GM20431 (cell line): ENCODE results near the gene RNF130.
"Not testable (repeated sequence)": the region's sequence is repeated elsewhere in the genome, so short reads cannot be mapped to it uniquely, and the experiment has no call there.

Source experiments
- in situ Hi-C: fragments of 300-500 bp; cut with MseI, MboI; formaldehyde crosslinking; loops from one replicate; pipeline ENCODE4 v1.15.0; 2020; ENCODE audit warnings: low sequenced_read_pairs; ENCODE audit not compliant: unreplicated experiment

RNF130 gene

GRCh38 chr5:179986328-179986727 lies 85.2 kb downstream of the RNF130 start:
- in situ Hi-C loops, result no loop called here

DNA sequence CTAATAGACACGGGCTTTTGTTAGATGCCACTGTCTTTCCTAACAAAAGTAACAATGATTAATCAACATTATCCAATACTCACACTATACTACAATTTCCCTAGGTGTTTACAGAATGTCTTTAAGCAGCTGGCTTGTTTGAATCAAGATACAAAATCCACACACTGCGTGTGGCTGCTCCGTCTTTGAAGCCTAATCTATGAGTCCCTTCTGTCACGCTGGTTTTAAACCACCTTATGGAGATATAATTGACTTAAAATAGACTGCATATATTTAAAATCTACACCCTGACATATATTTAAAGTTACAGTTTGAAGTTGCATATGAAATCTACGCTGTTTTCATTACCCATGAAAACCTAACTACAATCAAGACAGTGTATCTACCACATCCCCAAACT lies 89.9 kb downstream of the RNF130 start:
- in situ Hi-C loops, result no loop called here

- in situ Hi-C loops, result no loop called here
Observed at GRCh38 chr5:179980767-179981166, 90.8 kb downstream of the RNF130 start.

DNA sequence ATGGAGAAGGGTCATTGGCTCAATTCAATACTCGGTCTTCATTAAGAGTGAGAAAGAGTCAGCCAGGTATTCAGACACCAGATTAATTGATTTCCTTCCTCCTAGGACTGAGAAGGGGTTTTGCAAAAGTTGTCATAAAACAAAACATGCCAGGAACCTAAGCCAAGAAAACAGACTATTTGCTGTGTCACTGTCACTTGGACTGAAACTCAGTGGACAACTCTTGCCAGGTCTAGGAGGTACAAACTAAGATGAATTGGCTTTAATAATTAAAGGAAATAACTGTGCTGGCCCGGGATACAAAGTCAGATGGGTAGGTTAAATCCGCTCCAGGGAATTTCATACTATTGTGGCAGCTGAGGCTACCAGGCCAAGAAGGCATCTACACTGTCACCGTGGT lies 92.8 kb downstream of the RNF130 start:
- in situ Hi-C loops, result no loop called here

DNA sequence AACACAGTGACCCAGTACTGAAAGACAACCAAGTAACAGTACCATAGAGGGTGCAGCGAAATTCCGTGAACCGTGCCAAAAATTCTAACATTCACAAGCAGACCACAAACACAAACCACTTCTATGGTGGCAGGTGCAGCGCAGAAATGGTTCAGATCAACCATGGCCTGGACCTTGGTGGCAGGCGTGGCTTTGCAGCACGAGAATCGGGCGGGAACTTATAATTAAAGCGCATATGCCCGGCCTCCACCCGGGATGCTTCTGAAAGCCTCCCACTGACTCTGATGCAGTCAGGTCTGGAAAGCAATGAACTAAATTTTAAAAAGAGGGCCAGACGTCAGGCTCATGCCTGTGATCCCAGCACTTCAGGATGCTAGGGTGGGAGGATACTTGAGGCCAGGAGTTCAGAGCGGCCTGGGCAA lies 95.8 kb downstream of the RNF130 start:
- in situ Hi-C loops, result no loop called here

DNA sequence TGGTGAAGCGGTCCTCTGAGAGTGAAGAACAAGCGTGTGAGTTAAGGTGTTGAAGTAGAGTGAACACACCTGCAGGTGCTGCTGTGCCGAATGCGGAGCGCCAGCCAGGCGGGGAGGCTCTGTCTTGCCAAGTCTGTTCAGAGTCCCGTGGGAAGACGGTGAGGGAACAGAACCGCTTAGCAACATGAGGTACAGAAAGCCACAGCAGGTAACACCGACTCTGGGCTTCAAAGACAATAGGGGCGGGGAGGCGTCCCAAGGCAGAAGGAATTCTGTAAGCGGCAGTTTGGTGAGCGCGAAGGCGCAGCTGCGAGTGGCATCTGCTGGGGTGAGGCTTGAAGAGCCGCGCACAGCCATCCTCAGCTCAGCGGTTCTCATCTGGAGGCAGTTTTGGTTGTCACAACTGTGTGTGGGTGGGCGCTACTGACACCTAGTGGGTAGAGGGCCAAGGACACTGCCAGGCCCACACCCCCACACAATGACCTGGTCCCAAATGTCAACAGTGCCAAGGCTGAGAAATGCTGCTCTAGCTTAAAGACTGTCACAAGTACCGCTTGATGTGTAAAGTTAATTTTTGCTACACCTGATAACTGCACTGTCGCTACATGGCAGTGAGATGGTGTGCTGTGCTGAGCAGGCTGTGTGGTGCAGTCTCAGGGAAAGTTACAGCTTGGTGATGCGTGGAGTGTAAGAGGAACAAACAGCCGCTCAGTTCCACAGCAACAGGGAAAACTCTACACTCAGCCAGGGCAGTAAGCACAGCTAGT lies 96.4 kb downstream of the RNF130 start:
- in situ Hi-C loops, result no loop called here

GRCh38 chr5:179974246-179974945 lies 97.2 kb downstream of the RNF130 start:
- in situ Hi-C loops, result no loop called here

DNA sequence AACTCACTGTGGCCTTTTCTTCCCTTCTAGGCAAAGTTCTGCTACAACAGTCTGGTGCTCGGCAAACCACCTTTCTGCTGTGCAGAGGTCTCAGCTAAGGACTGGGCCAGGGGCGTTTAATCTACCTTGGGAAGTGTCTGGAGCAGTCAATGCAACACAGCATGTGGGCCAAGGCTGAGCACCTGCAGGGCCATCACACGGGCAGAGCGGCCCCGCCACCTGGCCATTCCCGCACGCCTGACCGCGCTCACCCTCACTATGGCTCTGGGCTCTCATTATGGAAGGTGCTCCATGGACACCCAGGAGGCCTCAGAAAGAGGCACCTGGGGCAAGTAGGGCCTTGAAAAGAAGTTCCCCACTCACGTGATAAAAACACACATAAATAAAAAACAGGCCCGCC lies 98.2 kb downstream of the RNF130 start:
- in situ Hi-C loops, result no loop called here

DNA sequence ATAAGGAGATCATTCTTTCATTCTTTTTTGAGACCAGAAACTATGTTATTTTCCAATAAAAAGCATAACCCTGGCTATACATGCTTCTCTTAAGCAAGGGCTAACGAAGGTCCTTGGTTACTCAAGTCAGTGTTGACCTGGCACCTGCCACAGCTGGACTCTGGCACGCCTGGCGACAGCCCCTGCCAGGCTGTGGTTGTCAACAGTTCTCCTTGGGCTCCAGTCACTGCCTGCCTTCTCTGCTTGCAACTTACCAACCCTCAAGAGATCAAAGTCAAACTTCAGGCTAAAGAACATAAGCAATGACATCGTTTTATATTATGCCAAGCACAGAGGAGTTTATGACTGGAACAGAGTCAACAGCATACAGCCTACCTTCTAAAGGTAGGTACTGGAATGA lies 102.4 kb downstream of the RNF130 start:
- in situ Hi-C loops, result no loop called here

DNA sequence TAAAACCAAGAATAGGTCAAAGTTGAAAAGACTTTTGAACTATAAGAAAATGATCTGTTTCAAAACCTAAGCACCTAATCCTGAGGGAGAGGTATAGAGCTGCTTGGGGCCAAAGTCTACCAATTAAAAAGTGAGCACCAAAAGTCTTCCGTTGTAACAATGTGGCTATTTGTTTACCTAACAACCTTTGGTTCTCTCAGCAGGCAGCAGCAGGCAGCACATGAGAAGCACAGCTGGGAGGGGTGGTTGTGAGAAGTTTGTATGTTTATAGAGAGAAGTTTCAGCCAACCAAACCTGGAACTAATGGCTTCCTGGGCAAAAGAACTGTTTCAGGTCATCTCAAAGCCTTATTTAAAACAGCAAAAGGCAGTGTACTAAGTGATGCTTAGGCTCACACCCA lies 104.1 kb downstream of the RNF130 start:
- in situ Hi-C loops, result no loop called here

GRCh38 chr5:179964015-179964414 lies 107.5 kb downstream of the RNF130 start:
- in situ Hi-C loops, result no loop called here

DNA sequence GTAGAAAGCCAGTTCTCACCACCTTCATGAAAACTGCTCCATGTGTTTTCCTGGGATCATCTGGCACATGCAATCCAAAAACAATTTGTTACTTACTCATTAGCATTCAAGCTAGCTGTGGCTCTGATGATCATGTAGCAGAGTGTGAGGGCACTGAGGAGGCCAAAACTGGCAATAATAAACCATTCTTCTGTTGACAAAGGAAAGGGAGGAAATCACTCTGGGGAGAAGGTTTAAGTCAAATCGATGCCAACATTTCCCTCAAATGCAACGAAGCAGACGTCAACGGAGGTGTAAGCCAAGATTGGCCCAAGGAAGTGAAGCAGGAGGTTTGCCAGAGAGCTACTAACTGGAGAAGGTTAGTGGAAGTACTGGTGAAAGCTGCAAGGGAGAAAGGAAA lies 108.2 kb downstream of the RNF130 start:
- in situ Hi-C loops, result no loop called here

DNA sequence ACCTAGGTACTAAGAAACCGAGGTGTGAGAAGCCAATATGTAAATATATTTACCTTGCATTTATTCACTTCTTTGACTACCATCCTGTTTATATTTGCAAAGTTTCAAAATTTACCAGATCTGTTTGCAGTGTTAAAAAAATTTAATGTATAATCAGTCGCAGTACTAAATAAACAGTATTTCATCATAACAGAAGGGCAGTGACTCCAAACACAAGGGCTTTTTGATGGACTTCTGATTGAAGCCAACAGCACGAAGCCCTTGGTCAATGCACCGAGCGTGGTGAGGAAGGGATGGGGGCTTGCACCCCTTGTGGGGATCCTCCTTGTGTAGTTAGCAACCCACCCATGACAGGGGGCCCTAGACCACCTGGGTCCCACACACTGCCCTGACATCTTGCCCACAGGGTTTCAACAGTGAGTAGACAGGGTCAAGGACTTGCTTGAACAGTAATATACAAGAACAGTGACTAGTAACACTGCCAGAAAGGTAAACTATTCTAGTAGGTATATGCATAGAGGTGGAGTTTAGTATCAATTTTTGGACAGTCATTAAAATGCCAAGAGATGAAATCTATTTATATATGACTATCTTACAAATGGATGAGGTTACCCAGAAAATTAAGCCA lies 111.2 kb downstream of the RNF130 start:
- in situ Hi-C loops, result no loop called here

DNA sequence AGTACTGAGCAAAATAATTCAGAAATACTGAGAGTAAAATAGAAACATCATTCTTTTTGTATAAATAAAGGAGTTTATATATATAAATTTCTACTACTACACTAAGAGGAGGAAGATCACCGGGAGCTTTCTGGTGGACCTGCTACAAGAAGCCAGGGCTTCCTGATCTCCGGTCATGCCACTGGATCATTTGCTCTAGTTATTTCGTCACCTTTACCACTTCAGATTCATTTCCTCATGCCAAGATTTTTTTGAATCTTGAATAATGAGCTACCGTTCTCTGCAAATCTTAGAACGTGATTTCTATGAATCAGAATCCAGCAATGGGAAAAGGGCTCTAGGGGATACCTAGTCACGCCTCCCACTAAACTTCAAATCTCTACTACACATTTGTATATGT lies 111.9 kb downstream of the RNF130 start:
- in situ Hi-C loops, result no loop called here

DNA sequence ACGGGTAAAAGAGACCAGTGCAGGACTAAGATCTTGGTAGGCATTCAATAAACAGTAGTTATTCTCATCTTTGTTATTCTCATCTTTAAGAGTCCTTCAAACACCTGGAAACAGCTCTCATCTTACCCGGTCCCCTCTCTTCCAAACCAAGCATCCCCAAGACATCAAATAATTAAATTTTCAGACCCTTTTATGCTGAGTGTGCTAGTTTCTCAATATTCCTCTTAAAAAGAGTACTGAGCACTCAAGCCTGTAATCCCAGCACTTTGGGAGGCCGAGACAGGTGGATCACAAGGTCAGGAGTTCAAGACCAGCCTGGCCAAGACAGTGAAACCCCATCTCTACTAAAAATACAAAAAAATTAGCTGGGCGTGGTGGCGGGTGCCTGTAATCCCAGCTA lies 112.4 kb downstream of the RNF130 start:
- in situ Hi-C loops, result not testable (repeated sequence)

DNA sequence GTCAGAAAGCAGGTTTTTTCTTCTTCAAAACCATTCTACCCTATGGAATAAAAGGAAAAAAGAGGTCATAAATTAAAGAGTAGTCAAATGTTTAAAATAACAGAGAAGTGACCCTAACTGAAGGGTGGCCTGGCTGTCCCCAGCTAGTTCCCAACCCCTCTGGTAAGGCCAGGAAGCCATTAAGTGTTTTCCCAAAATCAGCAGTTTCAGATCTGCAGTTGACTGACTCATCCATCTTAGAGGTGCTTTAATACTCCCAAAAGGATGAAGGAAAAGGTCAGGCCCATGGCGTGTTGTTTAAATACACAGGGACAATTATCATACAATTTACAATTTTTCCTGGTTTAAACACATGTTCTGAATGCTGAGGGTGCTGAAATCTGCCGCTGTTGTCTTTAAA lies 115.9 kb downstream of the RNF130 start:
- in situ Hi-C loops, result no loop called here

- in situ Hi-C loops, result no loop called here
Observed at GRCh38 chr5:179955062-179955461, 116.5 kb downstream of the RNF130 start.

GRCh38 chr5:179954434-179954833 lies 117.1 kb downstream of the RNF130 start:
- in situ Hi-C loops, result no loop called here

- in situ Hi-C loops, result no loop called here
Observed at GRCh38 chr5:179953987-179954386, 117.6 kb downstream of the RNF130 start.

DNA sequence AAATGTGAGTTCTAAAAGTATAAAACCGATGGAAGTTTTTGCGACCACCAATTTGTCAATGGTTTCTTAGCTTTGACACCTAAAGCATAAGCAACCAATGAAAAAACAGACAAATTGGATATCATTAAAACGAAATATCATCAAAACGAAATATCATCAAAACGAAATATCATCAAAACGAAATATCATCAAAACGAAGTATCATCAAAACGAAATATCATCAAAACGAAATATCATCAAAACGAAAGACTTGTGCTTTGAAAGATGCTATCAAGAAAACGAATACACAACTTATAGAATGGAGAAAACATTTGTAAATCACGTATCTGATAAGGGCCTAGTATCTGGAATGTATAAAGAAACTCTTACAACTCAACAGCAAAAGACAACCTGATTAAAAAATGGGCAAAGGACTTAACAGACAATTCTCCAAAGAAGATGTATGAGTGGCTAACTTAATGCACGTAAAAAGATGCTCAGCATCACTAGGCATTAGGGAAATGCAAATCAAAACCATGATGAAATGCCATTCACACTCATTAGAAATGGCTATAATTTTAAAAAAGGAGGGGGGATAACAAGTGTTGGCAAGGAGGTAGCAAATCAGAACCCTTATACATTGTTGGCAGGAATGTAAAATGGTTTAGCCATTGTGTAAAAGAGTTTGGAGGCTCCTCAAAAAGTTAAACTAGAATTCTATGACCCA lies 134.4 kb downstream of the RNF130 start:
- in situ Hi-C loops, result no loop called here
